Measurements from ENCODE around the gene CLDN7.

Gene CLDN7

DNA sequence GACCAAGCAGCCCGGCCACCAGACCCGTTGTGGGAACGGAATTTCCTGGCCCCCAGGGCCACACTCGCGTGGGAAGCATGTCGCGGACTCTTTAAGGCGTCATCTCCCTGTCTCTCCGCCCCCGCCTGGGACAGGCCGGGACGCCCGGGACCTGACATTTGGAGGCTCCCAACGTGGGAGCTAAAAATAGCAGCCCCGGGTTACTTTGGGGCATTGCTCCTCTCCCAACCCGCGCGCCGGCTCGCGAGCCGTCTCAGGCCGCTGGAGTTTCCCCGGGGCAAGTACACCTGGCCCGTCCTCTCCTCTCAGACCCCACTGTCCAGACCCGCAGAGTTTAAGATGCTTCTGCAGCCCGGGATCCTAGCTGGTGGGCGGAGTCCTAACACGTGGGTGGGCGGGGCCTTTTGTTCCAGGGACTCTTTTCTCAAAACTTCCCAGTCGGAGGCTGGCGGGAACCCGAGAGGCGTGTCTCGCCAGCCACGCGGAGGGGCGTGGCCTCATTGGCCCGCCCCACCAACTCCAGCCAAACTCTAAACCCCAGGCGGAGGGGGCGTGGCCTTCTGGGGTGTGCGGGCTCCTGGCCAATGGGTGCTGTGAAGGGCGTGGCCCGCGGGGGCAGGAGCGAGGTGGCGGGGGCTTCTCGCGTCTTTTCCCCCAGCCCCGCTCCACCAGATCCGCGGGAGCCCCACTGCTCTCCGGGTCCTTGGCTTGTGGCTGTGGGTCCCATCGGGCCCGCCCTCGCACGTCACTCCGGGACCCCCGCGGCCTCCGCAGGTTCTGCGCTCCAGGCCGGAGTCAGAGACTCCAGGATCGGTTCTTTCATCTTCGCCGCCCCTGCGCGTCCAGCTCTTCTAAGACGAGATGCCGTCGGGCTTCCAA lies 19.0 kb upstream of the CLDN7 start, which contains the start of gene SLC2A4:
SLC2A4 (plus strand) TSS at position 645 of the 879 bp plus-strand sequence; CDS start at position 862, 217 bp downstream.
- Histone ChIP-seq H3K4me3 (ENCODE audit: low read length) (peak within 1 kb of the TSS; percentile 84), H3K9me3 (ENCODE audit: insufficient read depth, low read length) (no peaks in the 10 kb centered on the region), H3K27ac (ENCODE audit: low read length) (peak within 1 kb of the TSS; percentile 42; the same call in 1 of the 2 replicates), H3K79me2 (ENCODE audit: low read length) (no peaks in the 10 kb centered on the region), H3K27me3 (ENCODE audit: low read depth, low read length) (no peaks in the 10 kb centered on the region), H3K4me2 (ENCODE audit: low read length) (peak within 1 kb of the TSS; percentile 99), H3K4me1 (ENCODE audit: low read length) (peaks cover 15% of the 10 kb centered on the region), H3K36me3 (replicated peaks; ENCODE audit: low read depth, low read length) (no peaks in the 10 kb centered on the region), H3K9ac (ENCODE audit: low read length) (peak within 1 kb of the TSS; percentile 63), H2AFZ (ENCODE audit: low read depth, low read length) (peak within 1 kb of the TSS; percentile 80), H4K20me1 (ENCODE audit: insufficient read depth, low read length) (no peaks in the 10 kb centered on the region)
- TF ChIP-seq EZH2phosphoT487 (IDR thresholded peaks at IDR 0.05; ENCODE audit: low read depth) (no peak), CTCF (IDR thresholded peaks at IDR 0.05; ENCODE audit: low read depth, low read length) (no peak)

GRCh38 chr17:7280519-7281073 lies 18.3 kb upstream of the CLDN7 start:
- TF ChIP-seq CTCF (IDR thresholded peaks at IDR 0.05; ENCODE audit: low read depth, low read length) (peak; percentile 74), EZH2phosphoT487 (IDR thresholded peaks at IDR 0.05; ENCODE audit: low read depth) (no peak)
- H3K9ac ChIP-seq (ENCODE audit: low read length), result peak overlapping the region; percentile 63
- H3K27ac ChIP-seq (ENCODE audit: low read length), result peak overlapping the region; percentile 42; the same call in 1 of the 2 replicates
- H3K79me2 ChIP-seq (ENCODE audit: low read length), result no peaks in the 10 kb centered on the region
- no peaks in the 10 kb centered on the region for H4K20me1 ChIP-seq (ENCODE audit: insufficient read depth, low read length)
- peaks cover 15% of the 10 kb centered on the region for H3K4me1 ChIP-seq (ENCODE audit: low read length)
- H3K4me3 ChIP-seq (ENCODE audit: low read length), result peak overlapping the region; percentile 84
- H3K27me3 ChIP-seq (ENCODE audit: low read depth, low read length), result no peaks in the 10 kb centered on the region
- peak overlapping the region; percentile 99 for H3K4me2 ChIP-seq (ENCODE audit: low read length)
- H3K36me3 ChIP-seq (replicated peaks; ENCODE audit: low read depth, low read length), result no peaks in the 10 kb centered on the region
- no peaks in the 10 kb centered on the region for H3K9me3 ChIP-seq (ENCODE audit: insufficient read depth, low read length)
- H2AFZ ChIP-seq (ENCODE audit: low read depth, low read length), result peak overlapping the region; percentile 80

GRCh38 chr17:7279448-7279847 lies 17.2 kb upstream of the CLDN7 start:
- no peak overlapping the region for H3K27ac ChIP-seq (ENCODE audit: low read length)
- H4K20me1 ChIP-seq (ENCODE audit: insufficient read depth, low read length), result no peaks in the 10 kb centered on the region
- H3K9ac ChIP-seq (ENCODE audit: low read length), result no peak overlapping the region
- no peak overlapping the region for H3K4me2 ChIP-seq (ENCODE audit: low read length)
- no peaks in the 10 kb centered on the region for H3K79me2 ChIP-seq (ENCODE audit: low read length)
- H3K9me3 ChIP-seq (ENCODE audit: insufficient read depth, low read length), result no peaks in the 10 kb centered on the region
- no peaks in the 10 kb centered on the region for H3K27me3 ChIP-seq (ENCODE audit: low read depth, low read length)
- H3K4me1 ChIP-seq (ENCODE audit: low read length), result peaks cover 15% of the 10 kb centered on the region
- no peak overlapping the region for H3K4me3 ChIP-seq (ENCODE audit: low read length)
- H2AFZ ChIP-seq (ENCODE audit: low read depth, low read length), result no peak overlapping the region
- TF ChIP-seq EZH2phosphoT487 (IDR thresholded peaks at IDR 0.05; ENCODE audit: low read depth), result no peak
- TF ChIP-seq CTCF (IDR thresholded peaks at IDR 0.05; ENCODE audit: low read depth, low read length), result no peak
- H3K36me3 ChIP-seq (replicated peaks; ENCODE audit: low read depth, low read length), result no peaks in the 10 kb centered on the region

- Histone ChIP-seq H2AFZ (ENCODE audit: low read depth, low read length) (no peak overlapping the region), H3K4me2 (ENCODE audit: low read length) (no peak overlapping the region), H3K27ac (ENCODE audit: low read length) (no peak overlapping the region), H4K20me1 (ENCODE audit: insufficient read depth, low read length) (no peaks in the 10 kb centered on the region), H3K27me3 (ENCODE audit: low read depth, low read length) (no peaks in the 10 kb centered on the region), H3K79me2 (ENCODE audit: low read length) (no peaks in the 10 kb centered on the region), H3K9me3 (ENCODE audit: insufficient read depth, low read length) (no peaks in the 10 kb centered on the region), H3K4me1 (ENCODE audit: low read length) (0 out of 2 replicates have a peak, but pooled peaks cover 2% of the 10 kb centered on the region), H3K9ac (ENCODE audit: low read length) (no peak overlapping the region), H3K4me3 (ENCODE audit: low read length) (no peak overlapping the region), H3K36me3 (replicated peaks; ENCODE audit: low read depth, low read length) (no peaks in the 10 kb centered on the region)
- TF ChIP-seq EZH2phosphoT487 (IDR thresholded peaks at IDR 0.05; ENCODE audit: low read depth), result no peak
- TF ChIP-seq CTCF (IDR thresholded peaks at IDR 0.05; ENCODE audit: low read depth, low read length), result no peak
Observed at GRCh38 chr17:7266784-7267183, 4.5 kb upstream of the CLDN7 start.
